CD4-positive, alpha-beta memory T cell (primary cell): ENCODE results near the gene ZFAND3. TPM values are rescaled to one million over a fixed set of nuclear protein-coding genes. Genes with fewer than 3 reads are reported as not detected.

Experiments
- CTCF ChIA-PET: fragments of 350-600 bp; sonication (Branson Sonifier 250); formaldehyde crosslinking; loops from one replicate; lab custom pipeline; 2021; ENCODE audit warnings: inconsistent platforms; ENCODE audit not compliant: partially characterized antibody; lab: Charles Lee
- POLR2A ChIA-PET: fragments of 350-600 bp; sonication (Branson Sonifier 250); formaldehyde crosslinking; loops from one replicate; lab custom pipeline; 2021; ENCODE audit not compliant: partially characterized antibody; lab: Charles Lee
- DNase-seq, 5 donors: peaks; one replicate each; pipeline versions ENCODE4 v3.0.0 to v3.0.0-alpha.2; 2020 to 2022; ENCODE audit warnings: mixed read lengths in 1 of 5
- H3K27ac ChIP-seq: one replicate; pipeline ENCODE4 v1.7.0; 2013; ENCODE audit warnings: low read depth, low read length
- H3K27me3 ChIP-seq: 2 replicates; pipeline ENCODE4 v1.7.0; 2013; ENCODE audit warnings: mild to moderate bottlenecking, low read length, moderate library complexity; ENCODE audit not compliant: insufficient read depth
- H3K36me3 ChIP-seq: 2 replicates; pipeline ENCODE4 v1.7.0; 2013; ENCODE audit warnings: mild to moderate bottlenecking, low read length, moderate library complexity; ENCODE audit not compliant: insufficient read depth
- H3K4me1 ChIP-seq: 2 replicates; pipeline ENCODE4 v1.7.0; 2013; ENCODE audit warnings: mild to moderate bottlenecking, low read length, moderate library complexity; ENCODE audit not compliant: insufficient read depth
- H3K4me3 ChIP-seq, 2 donors: one replicate each; pipeline ENCODE4 v1.7.0; 2013; ENCODE audit warnings: low read length in 2 of 2, mild to moderate bottlenecking in 1 of 2
- H3K9me3 ChIP-seq, 2 donors: one replicate each; pipeline ENCODE4 v1.7.0; 2013; ENCODE audit warnings: low read length in 2 of 2, control low read depth in 1 of 2; ENCODE audit not compliant: control insufficient read depth in 1 of 2
- H3K27ac Mint-ChIP-seq, 7 donors: one replicate each; pipeline ENCODE4 v1.8.0; 2020 to 2021; ENCODE audit warnings: mixed read lengths in 7 of 7, mild to moderate bottlenecking in 6 of 7, inconsistent platforms in 3 of 7, moderate library complexity in 3 of 7
- H3K27me3 Mint-ChIP-seq, 2 donors: one replicate each; pipeline ENCODE4 v1.8.0; 2020 to 2021; ENCODE audit warnings: mixed read lengths in 2 of 2
- H3K36me3 Mint-ChIP-seq, 2 donors: one replicate each; pipeline ENCODE4 v1.8.0; 2020 to 2021; ENCODE audit warnings: mixed read lengths in 2 of 2, inconsistent platforms in 1 of 2, mild to moderate bottlenecking in 1 of 2
- H3K4me1 Mint-ChIP-seq, 4 donors: one replicate each; pipeline ENCODE4 v1.8.0; 2020 to 2021; ENCODE audit warnings: mixed read lengths in 4 of 4, mild to moderate bottlenecking in 1 of 4
- H3K4me3 Mint-ChIP-seq, 8 donors: one replicate each; pipeline ENCODE4 v1.8.0; 2020 to 2021; ENCODE audit warnings: mixed read lengths in 8 of 8, mild to moderate bottlenecking in 7 of 8, moderate library complexity in 6 of 8, inconsistent platforms in 3 of 8
- H3K9me3 Mint-ChIP-seq, 8 donors: one replicate each; pipeline ENCODE4 v1.8.0; 2020 to 2021; ENCODE audit warnings: mixed read lengths in 8 of 8, mild to moderate bottlenecking in 5 of 8, inconsistent platforms in 3 of 8, moderate library complexity in 1 of 8
- intact Hi-C: fragments of 100-400 bp; cut with micrococcal nuclease; formaldehyde crosslinking; loops from one replicate; pipeline ENCODE4 v1.15.1; 2023
- polyA plus RNA-seq, 2 donors: library from polyadenylated mRNA; unstranded; fragments of 300-500 nt; fragmentation: Illumina TruSeq; gene quantifications; one replicate each; pipeline ENCODE4 v1.2.3, GENCODE V29; 2021
- total RNA-seq, 2 experiments: library from RNA; stranded (reverse); gene quantifications; one replicate each; pipeline ENCODE4 v1.2.3, GENCODE V29; 2021

ZFAND3 gene
- total and polyA plus RNA-seq, 4 experiments from 2014 or later: 2.1 to 33.0 (median 20.1) TPM

GRCh38 chr6:37826993-37827392, 7.5 kb downstream of the ZFAND3 start:
- no peak overlapping the region for H3K4me3 ChIP-seq
- no peak overlapping the region for H3K27ac ChIP-seq
- Mint-ChIP-seq H3K36me3 (peaks cover 7 to 11% of the 10 kb centered on the region in 2 donors), H3K4me1 (peaks cover 56 to 86% (median 70%) of the 10 kb centered on the region in 4 donors), H3K27ac (peak overlapping the region in 1 of 7 donors; percentile 55), H3K9me3 (peaks cover 0 to 3% (median 0%) of the 10 kb centered on the region in 8 donors), H3K4me3 (no peak overlapping the region), H3K27me3 (no peaks in the 10 kb centered on the region)
- no peaks in the 10 kb centered on the region for H3K36me3 ChIP-seq
- CTCF ChIA-PET: interaction anchor here (1.3 to 2.9 kb wide), 2 partner anchors 32 to 52 kb away, joined by 3 to 14 read pairs; no protein-coding TSS in a partner anchor
- no peaks in the 10 kb centered on the region for H3K9me3 ChIP-seq
- intact Hi-C loops: no loop called here
- H3K27me3 ChIP-seq: no peaks in the 10 kb centered on the region
- peaks cover 59% of the 10 kb centered on the region for H3K4me1 ChIP-seq
- POLR2A ChIA-PET: interaction anchor here (1.8 kb wide), 1 partner anchor 8 kb away, joined by 18 read pairs; the partner anchor contains the start of gene ZFAND3
- no peak for DNase-seq

GRCh38 chr6:37827603-37828265, 8.2 kb downstream of the ZFAND3 start:
- no peak for DNase-seq
- ChIA-PET POLR2A (interaction anchor here (1.8 kb wide), 1 partner anchor 9 kb away, joined by 18 read pairs; the partner anchor contains the start of gene ZFAND3), CTCF (interaction anchor here (1.3 to 2.9 kb wide), 2 partner anchors 31 to 51 kb away, joined by 3 to 14 read pairs; no protein-coding TSS in a partner anchor)
- intact Hi-C loops: no loop called here
- H3K9me3 ChIP-seq: no peaks in the 10 kb centered on the region
- H3K27ac Mint-ChIP-seq: peak overlapping the region in 3 of 7 donors; percentile 4 to 83 (median 24)
- peaks cover 52% of the 10 kb centered on the region for H3K4me1 ChIP-seq
- peak overlapping the region in 3 of 8 donors; percentile 3 to 41 (median 35) for H3K4me3 Mint-ChIP-seq
- no peaks in the 10 kb centered on the region for H3K36me3 ChIP-seq
- no peak overlapping the region for H3K27ac ChIP-seq
- no peak overlapping the region for H3K4me3 ChIP-seq
- H3K27me3 ChIP-seq: no peaks in the 10 kb centered on the region
- no peaks in the 10 kb centered on the region for H3K27me3 Mint-ChIP-seq
- H3K36me3 Mint-ChIP-seq: peaks cover 11 to 19% of the 10 kb centered on the region in 2 donors
- H3K4me1 Mint-ChIP-seq: peaks cover 52 to 83% (median 67%) of the 10 kb centered on the region in 4 donors
- H3K9me3 Mint-ChIP-seq: peaks cover 0 to 3% (median 0%) of the 10 kb centered on the region in 8 donors

- ChIA-PET CTCF (no interaction called here), POLR2A (interaction anchor here (1.5 kb wide), 1 partner anchor 11 kb away, joined by 7 read pairs; the partner anchor contains the start of gene ZFAND3)
- H3K27ac ChIP-seq: no peak overlapping the region
- no peaks in the 10 kb centered on the region for H3K27me3 ChIP-seq
- peaks cover 44% of the 10 kb centered on the region for H3K4me1 ChIP-seq
- Mint-ChIP-seq H3K36me3 (peaks cover 21 to 33% of the 10 kb centered on the region in 2 donors), H3K27ac (peak overlapping the region in 3 of 7 donors; percentile 9 to 55 (median 11)), H3K4me3 (peak overlapping the region in 1 of 8 donors; percentile 2), H3K4me1 (peaks cover 38 to 60% (median 51%) of the 10 kb centered on the region in 4 donors), H3K27me3 (no peaks in the 10 kb centered on the region), H3K9me3 (peaks cover 0 to 13% (median 6%) of the 10 kb centered on the region in 8 donors)
- DNase-seq: no peak
- intact Hi-C loops: no loop called here
- H3K9me3 ChIP-seq: no peaks in the 10 kb centered on the region
- H3K4me3 ChIP-seq: no peak overlapping the region
- no peaks in the 10 kb centered on the region for H3K36me3 ChIP-seq
These were observed 10.7 kb downstream of the ZFAND3 start for GRCh38 chr6:37830225-37830624.

GRCh38 chr6:37831457-37831856, 11.9 kb downstream of the ZFAND3 start:
- Mint-ChIP-seq H3K4me1 (peaks cover 41 to 63% (median 51%) of the 10 kb centered on the region in 4 donors), H3K27ac (peak overlapping the region in 2 of 7 donors; percentile 7 to 22), H3K4me3 (peak overlapping the region in 1 of 8 donors; percentile 0), H3K36me3 (peaks cover 23 to 30% of the 10 kb centered on the region in 2 donors), H3K9me3 (peaks cover 0 to 13% (median 6%) of the 10 kb centered on the region in 8 donors), H3K27me3 (no peaks in the 10 kb centered on the region)
- Histone ChIP-seq H3K27ac (no peak overlapping the region), H3K36me3 (no peaks in the 10 kb centered on the region), H3K9me3 (no peaks in the 10 kb centered on the region), H3K27me3 (no peaks in the 10 kb centered on the region), H3K4me1 (peaks cover 41% of the 10 kb centered on the region), H3K4me3 (no peak overlapping the region)
- intact Hi-C loops: no loop called here
- no peak for DNase-seq
- CTCF ChIA-PET: no interaction called here
- POLR2A ChIA-PET: interaction anchor here (1.5 kb wide), 1 partner anchor 12 kb away, joined by 7 read pairs; the partner anchor contains the start of gene ZFAND3

- no peak for DNase-seq
- ChIA-PET CTCF (no interaction called here), POLR2A (no interaction called here)
- no peaks in the 10 kb centered on the region for H3K36me3 ChIP-seq
- H3K4me3 Mint-ChIP-seq: peak overlapping the region in 1 of 8 donors; percentile 18
- peak overlapping the region in 3 of 7 donors; percentile 15 to 37 (median 28) for H3K27ac Mint-ChIP-seq
- H3K4me3 ChIP-seq: no peak overlapping the region
- H3K27me3 Mint-ChIP-seq: no peaks in the 10 kb centered on the region
- H3K36me3 Mint-ChIP-seq: peaks cover 30 to 52% of the 10 kb centered on the region in 2 donors
- no peaks in the 10 kb centered on the region for H3K27me3 ChIP-seq
- peaks cover 27 to 53% (median 43%) of the 10 kb centered on the region in 4 donors for H3K4me1 Mint-ChIP-seq
- intact Hi-C loops: no loop called here
- peaks cover 0 to 13% (median 6%) of the 10 kb centered on the region in 8 donors for H3K9me3 Mint-ChIP-seq
- H3K4me1 ChIP-seq: peaks cover 13% of the 10 kb centered on the region
- no peaks in the 10 kb centered on the region for H3K9me3 ChIP-seq
- no peak overlapping the region for H3K27ac ChIP-seq
These were observed 16.4 kb downstream of the ZFAND3 start for GRCh38 chr6:37835923-37836322.

GRCh38 chr6:37838219-37838921, 18.8 kb downstream of the ZFAND3 start:
- H3K4me3 Mint-ChIP-seq: no peak overlapping the region
- no peak overlapping the region for H3K27ac ChIP-seq
- ChIA-PET CTCF (no interaction called here), POLR2A (no interaction called here)
- no peaks in the 10 kb centered on the region for H3K27me3 Mint-ChIP-seq
- H3K4me3 ChIP-seq: no peak overlapping the region
- intact Hi-C loops: no loop called here
- peaks cover 0 to 10% (median 5%) of the 10 kb centered on the region in 8 donors for H3K9me3 Mint-ChIP-seq
- H3K27me3 ChIP-seq: no peaks in the 10 kb centered on the region
- H3K27ac Mint-ChIP-seq: no peak overlapping the region
- H3K4me1 Mint-ChIP-seq: peaks cover 26 to 48% (median 42%) of the 10 kb centered on the region in 4 donors
- peaks cover 18 to 31% of the 10 kb centered on the region in 2 donors for H3K36me3 Mint-ChIP-seq
- H3K36me3 ChIP-seq: no peaks in the 10 kb centered on the region
- no peak for DNase-seq
- H3K9me3 ChIP-seq: no peaks in the 10 kb centered on the region
- peaks cover 13% of the 10 kb centered on the region for H3K4me1 ChIP-seq
